ENCODE measurements around the gene PSG2.
"Not testable (repeated sequence)": the region's sequence is repeated elsewhere in the genome, so short reads cannot be mapped to it uniquely, and the experiment has no call there.

DNA sequence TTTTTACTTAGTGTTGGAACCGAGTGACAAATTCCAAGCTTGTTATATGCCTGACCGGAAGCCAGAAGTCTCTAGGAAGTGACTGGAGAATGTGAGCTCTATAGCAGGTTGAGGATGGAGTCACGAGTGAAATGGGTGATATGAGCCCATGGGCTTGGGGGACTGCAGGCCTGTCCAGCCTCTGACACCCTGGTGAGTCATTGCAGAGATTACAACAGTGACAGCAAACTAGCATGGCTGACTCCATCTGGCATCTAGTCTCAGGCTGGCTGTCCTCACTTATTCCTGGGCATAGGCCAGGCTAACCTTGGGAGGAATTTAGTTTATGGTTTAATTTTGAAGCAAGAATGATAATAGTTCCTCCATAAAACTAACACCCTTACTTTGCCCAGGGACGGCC lies 4.6 kb downstream of the PSG2 start:
- not testable (repeated sequence) for TF ChIP-seq POLR2AphosphoS5, CTCF (IDR thresholded peaks at IDR 0.05)
